Tibial nerve (tissue), 4 donors: ENCODE measurements around the gene C2orf78. TPM values are rescaled to one million over a fixed set of nuclear protein-coding genes. Genes with fewer than 3 reads are reported as not detected.

Experiments used
- DNase-seq, 2 donors: peaks; one replicate each; pipeline ENCODE4 v3.0.0-alpha.2; 2019; ENCODE audit warnings: low spot score in 2 of 2
- H3K27ac ChIP-seq, 4 donors: fragments of 200-600 bp; sonication (generic) in 3 of 4; one replicate each; pipeline ENCODE4 v1.5.1; 2017 to 2019; ENCODE audit warnings: mild to moderate bottlenecking in 1 of 4
- H3K27me3 ChIP-seq, 2 donors: fragments of 200-600 bp; sonication (generic) in 1 of 2; one replicate each; pipeline versions ENCODE4 v1.5.1 to v1.6.0; 2017 to 2019
- H3K36me3 ChIP-seq, 3 donors: fragments of 200-600 bp; sonication (generic); one replicate each; pipeline ENCODE4 v1.5.1; 2018 to 2019
- H3K4me1 ChIP-seq, 4 donors: fragments of 200-600 bp; sonication (generic) in 3 of 4; one replicate each; pipeline ENCODE4 v1.5.1; 2017 to 2019
- H3K4me3 ChIP-seq, 4 donors: fragments of 200-600 bp; sonication (generic) in 3 of 4; one replicate each; pipeline ENCODE4 v1.5.1; 2017 to 2019; ENCODE audit warnings: mild to moderate bottlenecking in 1 of 4, moderate library complexity in 1 of 4
- H3K9me3 ChIP-seq, 4 donors: fragments of 200-600 bp; sonication (generic) in 3 of 4; one replicate each; pipeline ENCODE4 v1.5.1; 2017 to 2019
- EP300 ChIP-seq, 2 donors: sonication (generic); formaldehyde crosslinking; IDR thresholded peaks; one replicate each; pipeline ENCODE4 v1.6.1; 2017; ENCODE audit warnings: antibody characterized with exemption in 2 of 2, mild to moderate bottlenecking in 1 of 2
- POLR2A ChIP-seq, 2 donors: fragments of 450-650 bp; IDR thresholded peaks; one replicate each; pipeline ENCODE4 v1.6.1; 2017; ENCODE audit warnings: antibody characterized with exemption in 2 of 2, mild to moderate bottlenecking in 2 of 2, moderate library complexity in 2 of 2
- WGBS, 2 donors: methylation state at CpG; one replicate each; pipeline ENCODE4 v1.1.5; 2018; 5-methylcytosine and 5-hydroxymethylcytosine counted together
- total RNA-seq, 4 donors: library from RNA; depleted of rRNA; stranded (reverse); fragments of >200 nt; gene quantifications; one replicate each; pipeline ENCODE4 v1.1.0, GENCODE V29; 2016
- TF ChIP-seq, protein P1 (sequence below), 5 experiments: fragments of 200-600 bp in 3 of 5; fragments of 450-650 bp in 2 of 5; sonication (generic) in 3 of 5; IDR thresholded peaks; one replicate each; pipeline ENCODE4 v1.5.1; 2016 to 2019; ENCODE audit warnings: antibody characterized with exemption in 5 of 5, mild to moderate bottlenecking in 3 of 5, moderate library complexity in 2 of 5

The C2orf78 gene
- total RNA-seq, 4 donors from 2014 or later = not detected

DNA sequence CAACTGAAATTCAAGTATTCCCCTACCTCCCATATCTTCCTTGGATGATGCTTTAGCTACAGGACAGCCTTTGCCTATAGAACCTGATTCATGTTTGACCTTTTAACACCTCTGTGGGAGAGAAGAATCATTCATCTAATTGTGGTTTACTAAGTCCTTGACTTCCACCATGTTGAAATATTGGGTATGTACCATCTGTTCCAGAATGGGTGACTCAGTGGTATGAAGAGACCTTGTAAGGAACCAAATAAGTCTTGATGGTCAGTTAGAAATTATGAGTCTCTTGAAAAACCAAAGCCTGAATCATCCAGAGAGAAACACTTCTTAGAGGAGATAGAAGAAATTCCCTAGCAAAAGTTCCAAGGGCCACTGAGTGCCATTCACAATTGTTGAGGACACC is 72.2 kb downstream of the C2orf78 start:
- no peak overlapping the region for H3K4me3 ChIP-seq
- no peak overlapping the region for H3K27ac ChIP-seq
- H3K27me3 ChIP-seq = no peaks in the 10 kb centered on the region
- no peaks in the 10 kb centered on the region for H3K9me3 ChIP-seq
- TF ChIP-seq, protein P1, sequence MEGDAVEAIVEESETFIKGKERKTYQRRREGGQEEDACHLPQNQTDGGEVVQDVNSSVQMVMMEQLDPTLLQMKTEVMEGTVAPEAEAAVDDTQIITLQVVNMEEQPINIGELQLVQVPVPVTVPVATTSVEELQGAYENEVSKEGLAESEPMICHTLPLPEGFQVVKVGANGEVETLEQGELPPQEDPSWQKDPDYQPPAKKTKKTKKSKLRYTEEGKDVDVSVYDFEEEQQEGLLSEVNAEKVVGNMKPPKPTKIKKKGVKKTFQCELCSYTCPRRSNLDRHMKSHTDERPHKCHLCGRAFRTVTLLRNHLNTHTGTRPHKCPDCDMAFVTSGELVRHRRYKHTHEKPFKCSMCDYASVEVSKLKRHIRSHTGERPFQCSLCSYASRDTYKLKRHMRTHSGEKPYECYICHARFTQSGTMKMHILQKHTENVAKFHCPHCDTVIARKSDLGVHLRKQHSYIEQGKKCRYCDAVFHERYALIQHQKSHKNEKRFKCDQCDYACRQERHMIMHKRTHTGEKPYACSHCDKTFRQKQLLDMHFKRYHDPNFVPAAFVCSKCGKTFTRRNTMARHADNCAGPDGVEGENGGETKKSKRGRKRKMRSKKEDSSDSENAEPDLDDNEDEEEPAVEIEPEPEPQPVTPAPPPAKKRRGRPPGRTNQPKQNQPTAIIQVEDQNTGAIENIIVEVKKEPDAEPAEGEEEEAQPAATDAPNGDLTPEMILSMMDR (IDR thresholded peaks at IDR 0.05) = no peak
- TF ChIP-seq EP300 (IDR thresholded peaks at IDR 0.05) = no peak
- DNase-seq = no peak
- H3K36me3 ChIP-seq = peaks cover 0 to 95% (median 14%) of the 10 kb centered on the region in 3 donors
- no peaks in the 10 kb centered on the region for H3K4me1 ChIP-seq

DNA sequence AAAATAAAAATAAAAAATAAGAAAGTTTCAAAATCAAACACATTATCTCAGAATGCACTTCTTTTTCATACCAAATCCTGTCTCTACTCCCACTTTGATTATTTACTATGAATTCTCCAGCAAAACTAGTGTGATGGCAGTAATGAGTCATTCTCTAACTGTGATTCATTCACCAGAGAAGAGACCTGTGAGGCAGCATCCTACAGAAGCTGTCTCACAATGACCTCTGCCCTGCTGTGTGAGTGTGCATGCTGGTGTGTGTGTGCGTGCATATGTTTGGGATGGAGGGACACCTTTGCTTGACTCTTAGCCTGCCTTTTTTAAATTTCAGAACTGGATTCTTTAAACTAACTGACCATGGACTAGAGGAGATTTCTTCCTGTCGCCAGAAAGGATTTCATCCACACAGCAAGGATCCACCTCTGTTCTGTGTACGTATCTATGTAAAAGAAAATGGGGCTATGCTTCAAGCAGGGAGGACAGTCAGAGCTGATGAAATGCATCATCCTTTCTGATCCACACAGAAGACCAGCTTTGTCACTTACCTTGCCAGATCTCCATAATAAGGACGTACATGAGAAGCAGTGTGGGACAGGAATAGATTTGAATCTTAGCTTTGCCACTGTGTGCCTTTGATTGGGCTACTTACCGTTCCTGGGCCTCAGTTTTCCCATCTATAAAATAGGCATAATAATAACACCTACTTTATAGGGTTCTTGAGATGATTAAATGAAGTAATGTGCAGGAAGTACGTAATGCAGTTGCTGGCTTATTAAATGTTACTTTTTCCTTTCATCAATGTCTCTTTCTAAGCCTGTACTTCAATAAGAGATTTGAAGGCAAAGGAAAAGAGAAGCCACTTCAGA is 76.0 kb downstream of the C2orf78 start:
- Histone ChIP-seq H3K27me3 (no peaks in the 10 kb centered on the region), H3K4me3 (no peak overlapping the region), H3K36me3 (peaks cover 0 to 95% (median 19%) of the 10 kb centered on the region in 3 donors), H3K27ac (no peak overlapping the region), H3K4me1 (no peaks in the 10 kb centered on the region), H3K9me3 (no peaks in the 10 kb centered on the region)
- 92% methylated on average over 6 of the region's 6 CpGs for WGBS, 2 donors
- DNase-seq = no peak
- TF ChIP-seq, protein P1 (IDR thresholded peaks at IDR 0.05) = no peak
- TF ChIP-seq EP300 (IDR thresholded peaks at IDR 0.05) = no peak
- no peak for TF ChIP-seq POLR2A (IDR thresholded peaks at IDR 0.05)

DNA sequence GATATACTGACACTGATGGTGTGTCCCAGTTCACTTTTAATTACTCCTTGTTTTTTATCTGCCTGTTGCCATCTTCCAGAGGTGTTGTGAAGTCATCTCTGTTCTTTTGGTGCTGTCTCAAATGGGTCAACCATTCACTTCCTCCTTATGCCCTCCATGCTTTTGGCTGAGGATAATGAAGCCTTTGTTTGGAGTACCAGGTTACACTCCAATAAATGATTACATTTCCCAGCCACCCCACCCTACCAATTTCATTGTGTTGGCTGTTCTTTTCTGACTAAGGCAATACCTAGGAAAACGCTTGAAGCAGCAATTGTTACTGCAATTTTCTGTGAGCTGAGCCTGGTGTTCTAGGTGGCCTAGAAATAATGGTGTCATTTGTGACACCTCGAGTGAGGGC is 79.0 kb downstream of the C2orf78 start:
- WGBS, 2 donors = 54 to 63% methylated on average over 2 of the region's 2 CpGs
- no peak overlapping the region for H3K4me3 ChIP-seq
- H3K9me3 ChIP-seq = no peaks in the 10 kb centered on the region
- H3K36me3 ChIP-seq = peaks cover 0 to 95% (median 13%) of the 10 kb centered on the region in 3 donors
- no peak for DNase-seq
- TF ChIP-seq, protein P1 (IDR thresholded peaks at IDR 0.05) = no peak
- TF ChIP-seq EP300 (IDR thresholded peaks at IDR 0.05) = no peak
- TF ChIP-seq POLR2A (IDR thresholded peaks at IDR 0.05) = no peak
- H3K27ac ChIP-seq = no peak overlapping the region
- no peaks in the 10 kb centered on the region for H3K4me1 ChIP-seq
- H3K27me3 ChIP-seq = no peaks in the 10 kb centered on the region

Other genes with a start within 250 kb of the C2orf78 start
- not detected for gene NAT8, start 141.8 kb upstream of the C2orf78 start, total RNA-seq
- 10 to 100 TPM in 3 of 4 donors, 1 to 10 TPM in 1; 6.7 to 23.7 (median 16.6) TPM for gene TPRKB, start 46.8 kb upstream of the C2orf78 start, total RNA-seq
- 10 to 100 TPM; 19.8 to 34.1 (median 25.3) TPM for gene DUSP11, start 4.1 kb upstream of the C2orf78 start, total RNA-seq
- 10 to 100 TPM; 20.7 to 47.2 (median 24.8) TPM for gene STAMBP, start 44.8 kb downstream of the C2orf78 start, total RNA-seq
- gene ACTG2, start 108.8 kb downstream of the C2orf78 start, total RNA-seq = 10 to 100 TPM in 3 of 4 donors, 1 to 10 TPM in 1; 6.3 to 20.1 (median 16.8) TPM
- gene DGUOK, start 142.7 kb downstream of the C2orf78 start, total RNA-seq = 10 to 100 TPM; 36.9 to 63.9 (median 44.0) TPM
- gene TET3, start 200.7 kb downstream of the C2orf78 start, total RNA-seq = 10 to 100 TPM in 1 of 4 donors, 1 to 10 TPM in 3; 4.3 to 14.1 (median 6.6) TPM